Measurements from ENCODE around the gene PGF. TPM values are rescaled to one million over a fixed set of nuclear protein-coding genes. Genes with fewer than 3 reads are reported as not detected.

PGF gene
- total RNA-seq, 4 donors from 2014 or later: 3.5 to 10.5 (median 7.9) TPM

DNA sequence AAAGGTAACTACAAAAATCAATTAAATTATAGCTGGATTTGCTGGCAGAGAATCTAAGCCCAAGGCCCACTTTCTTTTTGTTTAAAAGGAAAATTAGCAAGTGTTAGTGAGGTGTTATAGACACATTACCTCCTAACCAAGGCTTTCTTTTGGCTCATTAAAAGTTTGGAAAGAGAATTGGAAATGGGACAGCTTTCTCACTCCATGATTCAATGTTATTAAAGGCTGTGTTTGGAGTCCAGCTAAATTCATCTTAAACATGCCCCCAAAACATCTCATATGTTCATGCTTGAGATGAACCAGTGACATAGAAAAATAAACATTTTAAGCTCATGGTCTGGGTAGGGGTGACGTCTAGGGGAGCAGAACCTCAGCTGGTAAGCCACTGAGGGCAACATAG is 13.4 kb upstream of the PGF start:
- Histone ChIP-seq H3K27ac (no peak overlapping the region), H3K4me3 (no peak overlapping the region), H3K27me3 (no peaks in the 10 kb centered on the region), H3K4me1 (peaks cover 22% of the 10 kb centered on the region), H3K36me3 (no peaks in the 10 kb centered on the region), H3K9me3 (no peaks in the 10 kb centered on the region)
- TF ChIP-seq POLR2AphosphoS5 (IDR thresholded peaks at IDR 0.05) (no peak), POLR2A (IDR thresholded peaks at IDR 0.05) (no peak), EP300 (IDR thresholded peaks at IDR 0.05) (no peak)
- TF ChIP-seq, protein P1, sequence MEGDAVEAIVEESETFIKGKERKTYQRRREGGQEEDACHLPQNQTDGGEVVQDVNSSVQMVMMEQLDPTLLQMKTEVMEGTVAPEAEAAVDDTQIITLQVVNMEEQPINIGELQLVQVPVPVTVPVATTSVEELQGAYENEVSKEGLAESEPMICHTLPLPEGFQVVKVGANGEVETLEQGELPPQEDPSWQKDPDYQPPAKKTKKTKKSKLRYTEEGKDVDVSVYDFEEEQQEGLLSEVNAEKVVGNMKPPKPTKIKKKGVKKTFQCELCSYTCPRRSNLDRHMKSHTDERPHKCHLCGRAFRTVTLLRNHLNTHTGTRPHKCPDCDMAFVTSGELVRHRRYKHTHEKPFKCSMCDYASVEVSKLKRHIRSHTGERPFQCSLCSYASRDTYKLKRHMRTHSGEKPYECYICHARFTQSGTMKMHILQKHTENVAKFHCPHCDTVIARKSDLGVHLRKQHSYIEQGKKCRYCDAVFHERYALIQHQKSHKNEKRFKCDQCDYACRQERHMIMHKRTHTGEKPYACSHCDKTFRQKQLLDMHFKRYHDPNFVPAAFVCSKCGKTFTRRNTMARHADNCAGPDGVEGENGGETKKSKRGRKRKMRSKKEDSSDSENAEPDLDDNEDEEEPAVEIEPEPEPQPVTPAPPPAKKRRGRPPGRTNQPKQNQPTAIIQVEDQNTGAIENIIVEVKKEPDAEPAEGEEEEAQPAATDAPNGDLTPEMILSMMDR (IDR thresholded peaks at IDR 0.05): no peak
- DNase-seq (ENCODE audit: low spot score in 2 of 2): no peak
- WGBS: 70% methylated on average over 1 of the region's 1 CpG

DNA sequence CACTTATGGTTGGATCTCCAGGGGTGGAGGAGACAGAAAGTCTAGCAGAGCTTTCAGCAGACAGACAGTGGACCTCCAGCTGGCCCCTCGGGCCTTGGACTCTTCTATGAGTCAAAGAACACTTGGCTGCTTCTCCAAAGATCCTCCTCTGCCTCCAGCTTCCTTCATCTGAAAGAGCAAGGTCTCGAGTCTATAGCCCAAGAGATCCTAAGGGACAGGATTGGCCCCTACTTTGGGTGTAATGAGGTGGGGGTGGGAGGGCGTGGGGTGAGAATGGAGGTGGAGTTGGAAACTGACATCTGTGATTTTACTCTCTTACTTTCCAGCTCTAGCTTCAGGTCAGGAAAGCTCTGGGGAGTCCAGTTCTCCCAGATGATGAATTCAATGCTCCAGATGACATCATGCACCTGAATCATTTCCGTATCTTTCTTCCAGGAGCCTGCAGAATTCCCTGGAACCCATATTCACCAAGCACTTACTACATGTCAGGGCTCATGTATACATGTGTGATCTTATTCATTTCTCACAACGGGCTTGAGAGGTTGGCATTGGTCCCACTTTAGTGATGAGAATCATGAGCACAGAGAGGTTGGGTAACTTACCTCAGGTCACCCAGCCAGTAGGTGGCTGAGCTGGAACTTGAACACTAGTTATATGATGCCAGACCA is 10.2 kb upstream of the PGF start:
- no peak for DNase-seq (ENCODE audit: low spot score in 2 of 2)
- TF ChIP-seq, protein P1 (IDR thresholded peaks at IDR 0.05): no peak
- TF ChIP-seq POLR2A (IDR thresholded peaks at IDR 0.05): no peak
- no peak for TF ChIP-seq POLR2AphosphoS5 (IDR thresholded peaks at IDR 0.05)
- TF ChIP-seq EP300 (IDR thresholded peaks at IDR 0.05): no peak
- H3K36me3 ChIP-seq: no peaks in the 10 kb centered on the region
- 70% methylated on average over 5 of the region's 5 CpGs for WGBS
- no peak overlapping the region for H3K4me3 ChIP-seq
- no peaks in the 10 kb centered on the region for H3K9me3 ChIP-seq
- H3K27ac ChIP-seq: no peak overlapping the region
- H3K27me3 ChIP-seq: no peaks in the 10 kb centered on the region
- peaks cover 23% of the 10 kb centered on the region for H3K4me1 ChIP-seq

DNA sequence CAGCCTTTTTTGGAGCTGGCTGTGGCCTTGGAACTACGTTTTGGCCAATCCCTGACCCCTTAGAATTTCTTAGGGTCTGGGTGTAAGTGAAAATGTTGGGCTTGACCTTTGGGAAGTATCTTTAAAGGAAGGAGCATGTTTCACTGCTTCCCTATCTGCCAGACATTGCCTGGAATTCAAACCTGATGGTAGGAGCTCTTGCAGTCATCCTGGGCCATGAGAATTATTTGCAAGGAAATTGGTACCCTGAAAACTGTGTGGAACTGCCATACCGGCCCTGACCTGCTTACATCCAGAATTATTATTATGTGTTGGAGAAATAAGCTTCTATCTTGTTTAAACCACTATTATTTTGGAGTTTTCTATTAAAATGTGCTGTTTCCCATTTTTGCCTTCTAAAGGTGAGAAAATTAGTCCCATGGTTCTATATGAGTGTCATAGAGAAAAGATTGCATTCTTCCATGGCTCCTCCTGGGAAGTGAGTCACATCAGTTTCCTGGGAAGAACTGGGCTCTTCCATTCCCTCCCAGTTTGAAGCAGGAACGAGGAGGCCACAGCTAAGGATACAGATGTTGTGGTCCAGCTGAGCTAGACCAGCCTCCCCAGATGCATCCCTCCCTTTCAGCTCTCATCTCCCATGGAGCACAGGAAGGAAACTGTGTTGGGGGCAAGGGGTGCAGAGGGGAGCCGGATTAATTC is 9.5 kb upstream of the PGF start:
- H3K9me3 ChIP-seq: no peaks in the 10 kb centered on the region
- H3K27me3 ChIP-seq: no peaks in the 10 kb centered on the region
- peaks cover 23% of the 10 kb centered on the region for H3K4me1 ChIP-seq
- H3K36me3 ChIP-seq: no peaks in the 10 kb centered on the region
- H3K4me3 ChIP-seq: no peak overlapping the region
- no peak for DNase-seq (ENCODE audit: low spot score in 2 of 2)
- H3K27ac ChIP-seq: no peak overlapping the region
- 82% methylated on average over 3 of the region's 4 CpGs for WGBS
- TF ChIP-seq EP300 (IDR thresholded peaks at IDR 0.05) (no peak), POLR2A (IDR thresholded peaks at IDR 0.05) (no peak), POLR2AphosphoS5 (IDR thresholded peaks at IDR 0.05) (no peak)
- TF ChIP-seq, protein P1 (IDR thresholded peaks at IDR 0.05): no peak

DNA sequence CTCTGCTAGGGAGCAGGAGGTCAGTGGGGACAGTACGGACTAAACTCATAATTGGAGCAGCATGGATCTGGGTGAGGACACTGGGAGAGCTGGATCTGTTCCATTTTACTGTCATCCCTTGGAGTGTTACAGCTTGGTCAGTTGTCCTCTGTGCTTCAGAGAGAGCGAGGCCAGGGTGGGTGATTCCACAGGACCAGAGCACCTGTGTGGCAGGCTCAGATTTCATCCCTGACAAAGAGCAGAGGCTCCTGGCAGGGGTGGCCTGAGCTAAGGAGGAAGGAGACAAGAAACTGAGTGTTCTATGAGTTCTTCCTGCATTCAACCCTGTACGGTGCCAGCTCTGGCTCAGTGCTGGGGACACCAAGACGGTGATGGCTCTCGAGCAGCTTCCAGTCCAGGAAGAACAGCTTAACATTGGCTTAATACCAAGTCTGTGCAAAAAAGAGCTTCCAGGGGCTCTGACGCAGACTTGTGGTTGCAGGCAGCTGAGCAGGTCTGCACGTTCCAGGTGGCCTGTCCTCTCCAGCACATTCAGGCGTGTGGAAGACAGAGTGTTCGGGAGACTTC is 8.4 kb upstream of the PGF start:
- DNase-seq (ENCODE audit: low spot score in 2 of 2): no peak
- TF ChIP-seq, protein P1 (IDR thresholded peaks at IDR 0.05): no peak
- TF ChIP-seq POLR2AphosphoS5 (IDR thresholded peaks at IDR 0.05) (no peak), POLR2A (IDR thresholded peaks at IDR 0.05) (no peak), EP300 (IDR thresholded peaks at IDR 0.05) (no peak)
- Histone ChIP-seq H3K36me3 (no peaks in the 10 kb centered on the region), H3K27ac (no peak overlapping the region), H3K9me3 (no peaks in the 10 kb centered on the region), H3K4me3 (no peak overlapping the region), H3K27me3 (no peaks in the 10 kb centered on the region), H3K4me1 (peaks cover 23% of the 10 kb centered on the region)
- whole genome bisulfite sequencing: 43% methylated on average over 7 of the region's 9 CpGs

DNA sequence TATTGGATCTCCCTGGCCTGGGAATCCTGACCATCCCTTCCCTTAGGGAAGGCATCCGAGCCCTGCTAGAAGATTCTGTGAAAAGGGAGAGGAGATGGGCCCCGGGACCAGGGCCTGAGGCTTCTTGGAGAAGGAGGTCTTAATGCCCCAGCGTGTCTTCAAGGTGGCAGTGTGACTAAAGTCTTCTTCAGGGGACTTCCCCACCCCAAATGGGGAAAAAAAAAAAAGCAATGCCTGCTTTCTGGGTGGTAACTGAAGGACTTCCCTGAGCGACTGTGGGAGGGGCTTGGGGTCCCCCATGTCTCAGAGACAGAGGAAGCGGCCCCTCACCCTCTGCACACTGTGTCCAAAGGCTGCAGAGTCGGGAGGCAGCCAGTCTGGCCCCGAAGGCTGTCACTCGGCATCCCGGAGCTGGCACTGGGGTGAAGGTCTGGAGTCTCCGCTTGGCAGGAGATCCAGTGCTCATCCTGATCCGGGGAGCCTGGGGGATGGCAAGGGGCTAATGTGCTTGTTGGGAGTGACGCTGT is 7.8 kb upstream of the PGF start:
- peaks cover 23% of the 10 kb centered on the region for H3K4me1 ChIP-seq
- no peak overlapping the region for H3K27ac ChIP-seq
- TF ChIP-seq POLR2A (IDR thresholded peaks at IDR 0.05) (no peak), EP300 (IDR thresholded peaks at IDR 0.05) (no peak), POLR2AphosphoS5 (IDR thresholded peaks at IDR 0.05) (no peak)
- TF ChIP-seq, protein P1 (IDR thresholded peaks at IDR 0.05): no peak
- WGBS: 44% methylated on average over 5 of the region's 12 CpGs
- H3K27me3 ChIP-seq: no peaks in the 10 kb centered on the region
- no peaks in the 10 kb centered on the region for H3K9me3 ChIP-seq
- no peaks in the 10 kb centered on the region for H3K36me3 ChIP-seq
- no peak for DNase-seq (ENCODE audit: low spot score in 2 of 2)
- H3K4me3 ChIP-seq: no peak overlapping the region
